SK-N-SH (cell line): Measurements from ENCODE around the gene PIGZ. TPM values are rescaled to one million over a fixed set of nuclear protein-coding genes. Genes with fewer than 3 reads are reported as not detected.

Experiments
- CTCF ChIA-PET: fragments of 300-600, 350-600 bp; formaldehyde crosslinking; extraction: SDS; loops from one replicate; lab custom pipeline; 2021; lab: Yijun Ruan, JAX
- POLR2A ChIA-PET: fragments of 350-600 bp; sonication (Branson Sonifier 250); formaldehyde crosslinking; extraction: SDS; loops from one replicate; lab custom pipeline; 2020; ENCODE audit warnings: antibody characterized with exemption, inconsistent platforms; lab: Yijun Ruan, JAX
- DNase-seq: peaks from one replicate; pipeline ENCODE4 v3.0.0; 2012
- H2AFZ ChIP-seq: fragments of 200-600 bp; sonication (generic); 2 replicates; pipeline ENCODE4 v1.8.1; 2016; ENCODE audit warnings: antibody characterized with exemption, mild to moderate bottlenecking, low read depth
- H3F3A ChIP-seq: fragments of 200-600 bp; sonication (generic); replicated peaks from 2 replicates; pipeline ENCODE3; 2016; ENCODE audit warnings: antibody characterized with exemption, mild to moderate bottlenecking; ENCODE audit not compliant: insufficient read depth
- H3K27ac ChIP-seq, 2 experiments: fragments of 200-500 bp in 1 of 2; fragments of 200-600 bp in 1 of 2; sonication (Bioruptor generic) in 1 of 2; sonication (generic), shearing (Covaris generic) in 1 of 2; 2 replicates each; pipeline versions ENCODE4 v1.5.1 to v1.6.1; 2014 to 2016; ENCODE audit warnings: low read depth in 2 of 2, inconsistent platforms in 1 of 2, low read length in 1 of 2, mild to moderate bottlenecking in 1 of 2, mixed read lengths in 1 of 2
- H3K27me3 ChIP-seq: fragments of 200-600 bp; sonication (generic), shearing (Covaris generic); 2 replicates; pipeline ENCODE4 v1.6.1; 2016; ENCODE audit warnings: mixed run types; ENCODE audit not compliant: insufficient read depth
- H3K36me3 ChIP-seq, 2 experiments: fragments of 200-500 bp in 1 of 2; fragments of 200-600 bp in 1 of 2; sonication (Bioruptor generic) in 1 of 2; sonication (generic) in 1 of 2; replicated peaks in 1 of 2; 2 replicates each; pipeline versions ENCODE3 to v1.5.1; 2014 to 2016; ENCODE audit warnings: low read length in 1 of 2, mild to moderate bottlenecking in 1 of 2; ENCODE audit not compliant: insufficient read depth in 2 of 2, control insufficient read depth in 1 of 2
- H3K4me1 ChIP-seq, 2 experiments: fragments of 200-500 bp in 1 of 2; fragments of 200-600 bp in 1 of 2; sonication (Bioruptor generic) in 1 of 2; sonication (generic), shearing (Covaris generic) in 1 of 2; 2 replicates each; pipeline versions ENCODE4 v1.5.1 to v1.6.1; 2014 to 2016; ENCODE audit warnings: low read depth in 1 of 2, low read length in 1 of 2, mixed run types in 1 of 2; ENCODE audit not compliant: insufficient read depth in 2 of 2, control insufficient read depth in 1 of 2
- H3K4me2 ChIP-seq: fragments of 200-600 bp; sonication (generic), shearing (Covaris generic); 2 replicates; pipeline ENCODE4 v1.6.1; 2017; ENCODE audit warnings: mixed run types
- H3K4me3 ChIP-seq, 2 experiments: fragments of 200-500 bp in 1 of 2; fragments of 200-600 bp in 1 of 2; sonication (Bioruptor generic) in 1 of 2; sonication (generic), shearing (Covaris generic) in 1 of 2; 2 replicates each; pipeline versions ENCODE4 v1.5.1 to v1.8.1; 2014 to 2016; ENCODE audit warnings: low read depth in 2 of 2, inconsistent platforms in 1 of 2, low read length in 1 of 2, mild to moderate bottlenecking in 1 of 2, mixed read lengths in 1 of 2, moderate library complexity in 1 of 2
- H3K79me2 ChIP-seq: fragments of 200-600 bp; sonication (generic); 2 replicates; pipeline ENCODE4 v1.8.1; 2017; ENCODE audit warnings: mild to moderate bottlenecking; ENCODE audit not compliant: insufficient read depth
- H3K9ac ChIP-seq: fragments of 200-600 bp; sonication (generic); 2 replicates; pipeline ENCODE4 v1.6.1; 2017; ENCODE audit warnings: mixed run types
- H3K9me2 ChIP-seq: fragments of 200-600 bp; sonication (generic); 2 replicates; pipeline ENCODE4 v1.6.1; 2017; ENCODE audit warnings: mixed run types
- H3K9me3 ChIP-seq: fragments of 200-600 bp; sonication (generic); 2 replicates; pipeline ENCODE4 v1.6.1; 2017; ENCODE audit warnings: mixed run types, mild to moderate bottlenecking, moderate library complexity
- H4K20me1 ChIP-seq: fragments of 200-600 bp; sonication (generic); 2 replicates; pipeline ENCODE4 v1.6.1; 2017; ENCODE audit warnings: mild to moderate bottlenecking, mixed run types; ENCODE audit not compliant: insufficient read depth
- EP300 ChIP-seq, 2 experiments: IDR thresholded peaks; 2 replicates each; pipeline versions ENCODE4 v1.4.0 to v1.6.1; 2012; ENCODE audit warnings: borderline replicate concordance in 1 of 2, low read depth in 1 of 2, low read length in 1 of 2
- FOSL2 ChIP-seq: IDR thresholded peaks from 2 replicates; pipeline ENCODE4 v1.4.0; 2012; ENCODE audit warnings: low read depth, mild to moderate bottlenecking, moderate library complexity, borderline replicate concordance
- FOXM1 ChIP-seq: IDR thresholded peaks from 2 replicates; pipeline ENCODE4 v1.4.0; 2012; ENCODE audit warnings: low read depth, mild to moderate bottlenecking
- GABPA ChIP-seq: IDR thresholded peaks from 2 replicates; pipeline ENCODE4 v1.4.0; 2012; ENCODE audit warnings: low read depth, mild to moderate bottlenecking
- GATA2 ChIP-seq: sonication (generic); formaldehyde crosslinking; IDR thresholded peaks from 2 replicates; pipeline ENCODE4 v1.5.0; 2020; ENCODE audit warnings: mild to moderate bottlenecking, missing genetic modification reagents
- JUND ChIP-seq: IDR thresholded peaks from 2 replicates; pipeline ENCODE4 v1.4.0; 2012
- MEF2A ChIP-seq: IDR thresholded peaks from 2 replicates; pipeline ENCODE4 v1.4.0; 2012; ENCODE audit warnings: low read depth, borderline replicate concordance
- NFIC ChIP-seq: IDR thresholded peaks from 2 replicates; pipeline ENCODE4 v1.4.0; 2012; ENCODE audit warnings: borderline replicate concordance
- PBX3 ChIP-seq: IDR thresholded peaks from 2 replicates; pipeline ENCODE4; 2012
- POLR2AphosphoS5 ChIP-seq: IDR thresholded peaks from 2 replicates; pipeline ENCODE4 v1.6.1; 2012; ENCODE audit warnings: low read depth, low read length
- RAD21 ChIP-seq: IDR thresholded peaks from 2 replicates; pipeline ENCODE4 v1.6.1; 2012; ENCODE audit warnings: mild to moderate bottlenecking, low read length
- RCOR1 ChIP-seq: fragments of 150-350 bp; IDR thresholded peaks from 2 replicates; pipeline ENCODE4 v1.6.1; 2017; ENCODE audit warnings: antibody characterized with exemption, low read length
- RXRA ChIP-seq: IDR thresholded peaks from 2 replicates; pipeline ENCODE4 v1.4.0; 2012; ENCODE audit warnings: low read depth, mild to moderate bottlenecking, borderline replicate concordance
- SIN3A ChIP-seq: IDR thresholded peaks from 2 replicates; pipeline ENCODE4 v1.6.1; 2012; ENCODE audit warnings: low read depth, mild to moderate bottlenecking, low read length, moderate library complexity, borderline replicate concordance
- TAF1 ChIP-seq: IDR thresholded peaks from 2 replicates; pipeline ENCODE4 v1.6.1; 2012; ENCODE audit warnings: low read depth, mild to moderate bottlenecking, low read length, moderate library complexity, borderline replicate concordance
- TCF12 ChIP-seq: IDR thresholded peaks from 2 replicates; pipeline ENCODE4 v1.4.0; 2012
- USF1 ChIP-seq: IDR thresholded peaks from 2 replicates; pipeline ENCODE4 v1.4.0; 2012; ENCODE audit warnings: low read depth, borderline replicate concordance
- ZBTB33 ChIP-seq: IDR thresholded peaks from 2 replicates; pipeline ENCODE4 v1.4.0; 2012; ENCODE audit warnings: low read depth, borderline replicate concordance
- WGBS: methylation state at CpG from one replicate; pipeline ENCODE4 v1.1.6; 2017; ENCODE audit warnings: low lambda C conversion rate; 5-methylcytosine and 5-hydroxymethylcytosine counted together
- polyA plus RNA-seq, 3 experiments: library from polyadenylated mRNA; depleted of rRNA; stranded (reverse); fragments of >200 nt; gene quantifications; 2 replicates each; pipeline ENCODE4 v1.2.3, GENCODE V29; 2012
- TF ChIP-seq, protein P1 (sequence below): fragments of 200-600 bp; sonication (generic); IDR thresholded peaks from 2 replicates; pipeline ENCODE4 v1.6.1; 2017; ENCODE audit warnings: antibody characterized with exemption, mild to moderate bottlenecking, moderate library complexity

The PIGZ gene
- polyA plus RNA-seq, 1 of the 3 experiments (the other 2 are of a cell fraction): 5.0 TPM

GRCh38 chr3:196962108-196962929 is 6.3 kb downstream of the PIGZ start:
- no peak overlapping the region for H3K27ac ChIP-seq
- no peak for TF ChIP-seq PBX3
- no peak for TF ChIP-seq POLR2AphosphoS5
- no peak for TF ChIP-seq SIN3A
- no peak for TF ChIP-seq NFIC
- no peak for TF ChIP-seq GABPA

GRCh38 chr3:196954832-196955231 is 13.8 kb downstream of the PIGZ start:
- Histone ChIP-seq H4K20me1 (no peaks in the 10 kb centered on the region), H3K9me3 (no peaks in the 10 kb centered on the region), H3K4me2 (no peak overlapping the region), H3K79me2 (no peaks in the 10 kb centered on the region), H3K9me2 (no peaks in the 10 kb centered on the region), H3K27me3 (no peaks in the 10 kb centered on the region), H3F3A (no peaks in the 10 kb centered on the region), H3K36me3 (no peaks in the 10 kb centered on the region), H3K27ac (no peak overlapping the region), H3K4me1 (no peaks in the 10 kb centered on the region), H3K9ac (no peak overlapping the region), H3K4me3 (no peak overlapping the region), H2AFZ (no peak overlapping the region)
- no peak for DNase-seq
- CTCF ChIA-PET: interaction anchor here (0.6 to 5.4 kb wide), 3 partner anchors 12 to 426 kb away, joined by 3 to 26 read pairs (median 3); partner anchors contain the start of gene NCBP2
- no peak for TF ChIP-seq PBX3
- TF ChIP-seq RXRA: no peak
- no peak for TF ChIP-seq SIN3A
- no peak for TF ChIP-seq NFIC
- TF ChIP-seq FOSL2: no peak
- no peak for TF ChIP-seq TAF1
- no peak for TF ChIP-seq USF1
- no peak for TF ChIP-seq MEF2A
- no peak for TF ChIP-seq GATA2 (CRISPR knock-in tag)
- TF ChIP-seq EP300 (IDR thresholded peaks at IDR 0.05; ENCODE audit: borderline replicate concordance in 1 of 2, low read depth in 1 of 2, low read length in 1 of 2): no peak
- no peak for TF ChIP-seq TCF12
- no peak for TF ChIP-seq FOXM1
- no peak for TF ChIP-seq JUND
- no peak for TF ChIP-seq ZBTB33
- no peak for TF ChIP-seq RCOR1
- TF ChIP-seq, protein P1, sequence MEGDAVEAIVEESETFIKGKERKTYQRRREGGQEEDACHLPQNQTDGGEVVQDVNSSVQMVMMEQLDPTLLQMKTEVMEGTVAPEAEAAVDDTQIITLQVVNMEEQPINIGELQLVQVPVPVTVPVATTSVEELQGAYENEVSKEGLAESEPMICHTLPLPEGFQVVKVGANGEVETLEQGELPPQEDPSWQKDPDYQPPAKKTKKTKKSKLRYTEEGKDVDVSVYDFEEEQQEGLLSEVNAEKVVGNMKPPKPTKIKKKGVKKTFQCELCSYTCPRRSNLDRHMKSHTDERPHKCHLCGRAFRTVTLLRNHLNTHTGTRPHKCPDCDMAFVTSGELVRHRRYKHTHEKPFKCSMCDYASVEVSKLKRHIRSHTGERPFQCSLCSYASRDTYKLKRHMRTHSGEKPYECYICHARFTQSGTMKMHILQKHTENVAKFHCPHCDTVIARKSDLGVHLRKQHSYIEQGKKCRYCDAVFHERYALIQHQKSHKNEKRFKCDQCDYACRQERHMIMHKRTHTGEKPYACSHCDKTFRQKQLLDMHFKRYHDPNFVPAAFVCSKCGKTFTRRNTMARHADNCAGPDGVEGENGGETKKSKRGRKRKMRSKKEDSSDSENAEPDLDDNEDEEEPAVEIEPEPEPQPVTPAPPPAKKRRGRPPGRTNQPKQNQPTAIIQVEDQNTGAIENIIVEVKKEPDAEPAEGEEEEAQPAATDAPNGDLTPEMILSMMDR: no peak
- TF ChIP-seq RAD21: no peak
- WGBS: 82% methylated on average over 7 of the region's 7 CpGs
- POLR2A ChIA-PET: no interaction called here

More at GRCh38 chr3:196962108-196962929, 6.3 kb downstream of the PIGZ start:
- ChIA-PET CTCF (no interaction called here), POLR2A (no interaction called here)
- Histone ChIP-seq H3K9me3 (no peaks in the 10 kb centered on the region), H3K4me1 (no peaks in the 10 kb centered on the region), H3K9me2 (no peaks in the 10 kb centered on the region), H2AFZ (no peak overlapping the region), H3K9ac (no peak overlapping the region), H4K20me1 (no peaks in the 10 kb centered on the region), H3K4me3 (no peak overlapping the region), H3K4me2 (no peak overlapping the region), H3K27me3 (no peaks in the 10 kb centered on the region), H3K79me2 (no peaks in the 10 kb centered on the region), H3F3A (no peaks in the 10 kb centered on the region), H3K36me3 (no peaks in the 10 kb centered on the region)
- no peak for DNase-seq
- WGBS: 81% methylated on average over 9 of the region's 9 CpGs
